T47D (cell line): ENCODE results near the gene HTR7.
"Not testable (repeated sequence)": the region's sequence is repeated elsewhere in the genome, so short reads cannot be mapped to it uniquely, and the experiment has no call there.

Experiments
- DNase-seq, 2 experiments: peaks; one replicate each; pipeline versions ENCODE4 v3.0.0 to v3.0.0-alpha.2; 2011 to 2012; ENCODE audit warnings: low read depth in 1 of 2, low spot score in 1 of 2
- JUND ChIP-seq: IDR thresholded peaks from 2 replicates; pipeline ENCODE4 v1.6.1; 2012; ENCODE audit warnings: low read depth
- in situ Hi-C: cut with HindIII; loops from 2 replicates; pipeline ENCODE4 v1.10.0; 2016; ENCODE audit warnings: low sequenced_read_pairs, low pct_unique_long_range_greater_than_20kb

HTR7 gene

GRCh38 chr10:90857635-90858460, at the start of gene HTR7:
TSS of gene HTR7 (minus strand) at chr10:90858039. CDS start at chr10:90857671, 368 bp downstream.
- TF ChIP-seq JUND, result no peak
- peak; percentile 28 to 58 for DNase-seq
- in situ Hi-C loops, result no loop called here

DNA sequence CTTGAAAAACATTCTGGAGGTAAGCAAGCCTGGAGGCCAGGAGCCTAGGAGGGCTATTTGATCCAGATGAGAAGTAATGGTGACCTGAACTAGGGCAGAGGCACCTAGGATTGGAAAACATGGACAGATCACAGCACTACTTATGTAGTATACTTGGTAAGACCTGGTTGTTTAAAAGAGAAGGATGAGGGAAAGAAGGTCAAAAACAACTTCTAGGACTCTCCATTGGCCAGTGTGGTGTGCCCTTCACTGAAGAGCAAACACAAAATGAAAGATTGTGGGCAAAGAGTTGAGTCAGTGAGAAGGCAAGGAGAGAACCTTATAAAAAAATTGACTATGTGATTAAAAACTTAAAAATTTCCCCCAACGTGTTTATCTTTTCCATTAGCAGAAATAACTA, 48.8 kb upstream of the HTR7 start:
- TF ChIP-seq JUND, result no peak
- DNase-seq, result no peak
- in situ Hi-C loops, result no loop called here

DNA sequence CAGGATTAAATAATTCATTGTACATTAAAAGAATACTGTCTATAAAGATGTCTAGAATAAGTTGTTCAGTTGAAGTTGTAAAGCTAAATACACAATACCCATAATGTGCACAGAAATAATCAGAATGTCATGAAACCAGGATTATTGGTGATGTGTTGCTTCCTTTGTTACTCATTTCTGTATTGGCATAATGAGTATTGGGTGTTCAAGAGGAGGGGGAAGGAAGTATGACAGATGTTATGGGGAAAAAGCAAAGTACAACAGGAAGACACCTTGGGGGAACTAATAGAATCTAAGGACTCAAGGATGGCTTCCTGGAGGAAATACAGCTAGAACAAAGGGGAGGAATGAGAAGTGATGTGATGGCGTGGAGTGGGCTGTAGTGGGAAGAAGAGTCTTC, 48.1 kb upstream of the HTR7 start:
- in situ Hi-C loops, result no loop called here
- no peak for TF ChIP-seq JUND
- DNase-seq, result no peak

DNA sequence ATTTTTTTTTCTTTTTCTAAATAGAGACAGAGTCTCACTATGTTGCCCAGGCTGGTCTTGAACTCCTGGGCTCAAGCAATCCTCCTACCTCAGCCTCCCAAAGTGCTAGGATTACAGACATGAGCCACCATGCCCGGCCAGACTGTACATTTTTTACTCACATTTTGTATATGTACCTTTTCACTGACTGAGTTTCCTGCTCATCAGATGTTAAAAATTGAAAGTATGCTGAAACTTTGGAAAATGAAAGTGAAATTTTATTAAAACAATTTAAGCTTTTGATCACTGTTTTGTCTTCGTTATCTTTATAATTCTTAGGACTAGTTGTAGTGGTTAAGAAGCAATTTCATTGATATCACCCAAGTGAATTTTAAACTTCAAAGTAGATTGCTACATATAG, 39.1 kb upstream of the HTR7 start:
- DNase-seq, in situ Hi-C loops: not testable (repeated sequence)

DNA sequence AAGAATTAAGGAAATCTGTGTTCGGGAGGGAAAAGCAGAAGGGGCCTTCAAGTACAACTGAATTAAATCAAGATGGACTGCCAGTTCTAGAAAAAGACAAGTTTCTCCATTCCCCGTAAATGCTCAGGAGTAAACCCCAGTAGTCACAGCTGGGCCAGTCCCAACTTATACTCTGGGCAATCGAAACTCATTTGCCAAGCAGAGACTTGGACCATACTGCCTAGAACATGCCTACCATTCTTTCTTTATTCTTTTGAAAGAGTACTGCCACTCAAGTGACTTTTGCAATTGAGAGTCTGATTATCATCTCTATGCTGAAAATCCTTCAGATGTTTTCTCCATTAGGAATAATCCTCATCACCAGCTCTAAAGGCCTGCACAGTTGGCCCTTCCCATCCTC, 35.4 kb upstream of the HTR7 start:
- no peak for TF ChIP-seq JUND
- in situ Hi-C loops, result no loop called here
- DNase-seq, result no peak

- no peak for TF ChIP-seq JUND
- in situ Hi-C loops, result no loop called here
- DNase-seq, result no peak
Observed at GRCh38 chr10:90890347-90890746, 32.5 kb upstream of the HTR7 start.

DNA sequence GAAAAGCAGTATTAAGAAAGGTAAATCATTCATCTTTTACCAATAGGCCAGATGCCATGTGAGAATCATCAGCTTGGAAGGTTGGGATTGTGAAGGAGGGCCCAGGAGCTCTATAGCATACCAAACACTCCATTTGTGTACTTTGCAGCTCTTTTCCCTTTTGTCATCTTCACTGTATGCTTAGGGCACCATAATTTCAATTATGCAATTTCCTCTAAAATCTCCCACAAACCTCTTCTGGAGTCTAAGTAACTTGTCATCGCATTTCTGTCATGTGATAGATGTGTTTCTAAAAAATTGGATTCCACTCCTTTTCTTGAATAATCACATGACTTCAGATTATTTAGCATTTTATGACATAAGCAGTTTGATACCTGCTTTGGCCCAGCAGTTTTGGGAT, 31.8 kb upstream of the HTR7 start:
- no peak for DNase-seq
- no peak for TF ChIP-seq JUND
- in situ Hi-C loops, result no loop called here

DNA sequence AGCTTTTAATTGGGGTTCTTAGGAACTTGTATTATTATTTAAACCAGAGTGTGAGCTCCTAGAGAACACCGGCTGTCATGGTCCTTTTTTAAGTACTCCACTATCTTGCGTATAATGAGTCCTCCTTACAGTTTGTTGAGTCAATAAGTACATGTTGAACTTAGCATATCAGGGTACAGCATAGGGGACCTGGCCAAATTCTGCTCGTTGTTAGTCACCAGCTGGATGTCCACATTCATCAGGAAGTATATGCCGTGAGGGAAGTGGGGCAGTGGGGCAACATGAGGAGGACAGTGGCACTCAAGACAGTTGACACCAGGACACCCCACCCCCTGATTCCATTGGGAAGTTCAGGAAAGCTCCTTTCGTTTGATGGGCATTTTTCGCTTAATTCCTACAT, 30.5 kb upstream of the HTR7 start:
- in situ Hi-C loops, result no loop called here
- DNase-seq, result no peak
- TF ChIP-seq JUND, result no peak

DNA sequence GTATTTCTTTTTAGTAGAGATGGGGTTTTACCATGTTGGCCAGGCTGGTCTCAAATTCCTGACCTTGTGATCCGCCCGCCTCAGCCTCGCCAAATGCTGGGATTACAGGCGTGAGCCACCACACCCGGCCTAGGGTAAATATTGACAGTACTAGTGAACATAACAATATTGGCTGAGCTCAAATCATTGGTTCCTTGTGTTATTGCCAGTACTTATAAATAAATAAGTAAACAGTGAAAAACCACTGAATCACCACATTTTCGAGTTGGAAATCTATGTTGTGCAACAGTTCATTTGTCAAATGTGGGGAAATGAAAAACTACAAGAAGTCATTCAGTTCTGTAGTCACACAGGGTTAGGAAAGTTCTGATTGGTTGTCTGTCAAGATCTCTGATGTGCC, 29.7 kb upstream of the HTR7 start:
- no peak for DNase-seq
- TF ChIP-seq JUND, result no peak
- in situ Hi-C loops, result no loop called here

DNA sequence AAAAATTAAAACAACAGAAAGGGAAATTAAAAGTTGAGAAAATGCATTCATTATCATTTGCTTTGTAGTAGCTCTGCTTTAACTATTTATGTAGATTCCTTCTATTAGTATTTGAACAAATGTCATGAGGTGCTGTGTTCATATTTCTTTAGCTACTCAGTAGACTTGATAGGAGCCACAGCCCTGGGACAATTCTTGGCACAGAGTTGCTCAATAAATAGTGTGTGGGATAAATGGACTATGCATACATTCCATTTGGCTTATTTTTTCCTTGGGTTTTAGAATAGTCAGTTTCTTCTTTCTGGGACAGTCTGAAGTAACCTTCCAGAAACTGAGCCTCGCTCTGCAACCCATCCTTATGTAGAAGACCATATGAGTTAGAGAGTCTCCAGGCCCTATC, 27.3 kb upstream of the HTR7 start:
- no peak for DNase-seq
- TF ChIP-seq JUND, result no peak
- in situ Hi-C loops, result no loop called here

GRCh38 chr10:90884431-90884830, 26.6 kb upstream of the HTR7 start:
- no peak for DNase-seq
- in situ Hi-C loops, result no loop called here
- no peak for TF ChIP-seq JUND

GRCh38 chr10:90880059-90880719, 22.4 kb upstream of the HTR7 start:
- peak in 1 of 2 experiments; percentile 50 for DNase-seq
- in situ Hi-C loops, result not testable (repeated sequence)

GRCh38 chr10:90879062-90879461, 21.2 kb upstream of the HTR7 start:
- in situ Hi-C loops, result no loop called here
- no peak for TF ChIP-seq JUND
- DNase-seq, result no peak

GRCh38 chr10:90872648-90873020, 14.8 kb upstream of the HTR7 start:
- DNase-seq, result no peak
- in situ Hi-C loops, result no loop called here
- no peak for TF ChIP-seq JUND
